NCI-H1105 treated with DMSO at 0.1 percent for 48 hours (cell line): ENCODE data around the gene IFT25.
"Not testable (repeated sequence)": the region's sequence is repeated elsewhere in the genome, so short reads cannot be mapped to it uniquely, and the experiment has no call there.

Source experiments
- DNase-seq: peaks from one replicate; lab custom pipeline; 2025; lab: John Stamatoyannopoulos, UW

Gene IFT25

DNA sequence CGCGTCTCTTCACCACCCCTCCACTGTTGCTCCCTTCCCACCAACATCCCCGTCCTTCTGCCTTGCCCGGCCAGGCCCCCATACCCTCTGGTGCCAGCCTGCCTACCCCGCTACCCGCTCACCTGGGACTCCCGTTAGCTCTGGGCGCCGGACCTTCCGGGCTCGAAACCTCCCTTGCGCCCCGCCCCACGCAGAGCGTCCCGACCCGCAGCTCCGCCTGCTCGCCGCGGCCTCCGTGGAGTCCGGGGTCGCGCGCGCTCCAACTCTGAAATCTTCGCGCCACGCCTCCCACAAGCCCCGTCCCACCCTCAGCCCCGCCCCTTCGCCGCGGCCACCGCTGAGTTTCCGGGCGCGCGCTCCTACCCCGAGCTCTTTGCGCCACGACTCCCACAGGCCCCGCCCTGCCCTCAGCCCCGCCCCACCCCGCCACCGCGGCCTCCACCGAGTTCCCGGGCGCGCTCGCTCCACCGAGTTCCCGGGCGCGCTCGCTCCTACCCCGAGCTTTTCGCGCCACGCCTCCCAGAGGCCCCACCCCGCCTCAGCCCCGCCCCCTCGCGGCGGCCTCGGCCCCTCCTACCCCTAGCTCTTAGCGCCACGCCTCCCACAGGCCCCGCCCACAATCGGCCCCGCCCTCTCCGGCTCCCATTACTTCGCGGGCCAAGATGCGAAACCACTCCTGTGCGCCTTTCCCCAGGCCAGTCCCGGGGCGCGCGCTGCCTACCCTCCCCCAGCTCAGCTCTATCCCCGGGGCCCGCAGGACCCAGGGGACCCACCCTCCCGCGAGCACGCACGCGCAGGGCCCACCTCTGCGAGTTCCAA, at the start of gene IFT25:
Gene IFT25 (minus strand): TSS at position 267 of the 819 bp plus-strand sequence. CDS start 5,617 bp downstream, outside the sequence.
- DNase-seq, result peak; percentile 98

DNA sequence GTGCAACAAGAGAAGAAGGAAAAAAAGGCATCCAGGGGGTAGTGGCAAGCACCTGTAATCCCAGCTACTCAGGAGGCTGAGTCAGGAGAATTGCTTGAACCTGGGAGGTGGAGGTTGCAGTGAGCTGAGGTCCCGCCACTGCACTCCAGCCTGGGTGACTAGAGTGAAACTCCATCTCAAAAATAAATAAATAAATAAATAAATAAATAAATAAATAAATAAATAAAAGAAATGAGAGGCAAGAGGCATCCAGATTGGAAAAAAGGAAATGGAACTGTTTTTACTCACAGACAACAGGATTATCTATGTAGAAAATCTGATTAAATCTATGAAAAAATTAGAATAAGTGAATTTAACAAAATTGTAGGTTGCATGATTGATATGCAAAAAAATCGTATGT, 49.0 kb upstream of the IFT25 start:
- not testable (repeated sequence) for DNase-seq

DNA sequence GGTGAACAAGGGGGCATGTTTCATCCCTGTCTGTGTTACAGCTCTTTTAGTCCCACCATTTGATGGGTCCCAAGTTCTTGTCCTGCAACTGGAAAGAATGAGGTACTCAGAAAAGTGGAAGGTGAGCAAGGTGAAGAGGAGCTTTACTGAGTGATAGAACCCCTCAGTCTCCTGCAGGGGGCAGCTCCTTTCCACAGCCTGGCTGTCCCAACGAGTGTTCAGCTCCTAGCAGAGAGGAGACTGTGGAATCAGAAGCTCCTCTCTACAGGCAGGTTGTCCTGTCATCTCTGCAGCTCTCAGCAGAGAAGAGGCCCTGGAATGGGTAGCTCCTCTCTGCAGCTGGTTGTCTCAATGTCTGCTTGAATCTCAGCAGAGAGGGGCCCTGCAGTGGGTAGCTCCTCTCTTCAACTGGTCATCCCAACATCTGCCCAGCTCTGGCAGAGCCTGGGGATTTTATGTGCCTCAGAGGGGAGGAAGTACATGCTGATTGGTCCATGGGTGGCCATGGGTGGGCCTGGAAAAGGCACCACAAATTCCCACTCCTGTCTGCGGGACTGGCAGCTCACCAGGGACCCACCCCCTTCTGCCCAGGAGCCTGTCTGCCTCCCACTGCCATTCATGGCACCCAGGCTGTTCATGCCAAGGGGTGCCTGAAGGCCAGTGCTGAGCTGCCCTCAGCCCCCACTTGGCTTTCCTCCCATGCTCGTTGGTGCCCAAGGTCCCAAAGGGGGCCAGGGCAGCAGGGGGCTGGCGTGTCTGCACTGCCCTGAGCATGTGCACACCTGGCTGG, 46.8 kb upstream of the IFT25 start:
- no peak for DNase-seq

DNA sequence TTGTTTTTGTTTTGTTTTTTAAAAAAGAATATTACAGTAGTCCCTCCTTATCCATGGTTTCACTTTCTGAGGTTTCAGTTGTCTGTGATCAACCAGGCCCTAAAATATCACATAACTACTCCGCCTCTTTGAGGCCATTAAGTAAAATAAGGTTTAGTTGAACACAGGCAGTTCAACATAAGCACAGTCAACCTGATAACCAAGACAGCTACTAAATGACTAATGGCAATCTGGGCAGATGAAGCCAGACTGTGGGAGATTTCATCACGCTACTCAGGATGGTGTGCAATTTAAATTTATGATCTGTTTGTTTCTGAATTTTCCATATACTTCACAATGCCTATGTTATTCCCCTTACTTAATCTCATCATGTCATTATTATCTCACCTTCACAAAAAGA, 42.4 kb upstream of the IFT25 start:
- no peak for DNase-seq

DNA sequence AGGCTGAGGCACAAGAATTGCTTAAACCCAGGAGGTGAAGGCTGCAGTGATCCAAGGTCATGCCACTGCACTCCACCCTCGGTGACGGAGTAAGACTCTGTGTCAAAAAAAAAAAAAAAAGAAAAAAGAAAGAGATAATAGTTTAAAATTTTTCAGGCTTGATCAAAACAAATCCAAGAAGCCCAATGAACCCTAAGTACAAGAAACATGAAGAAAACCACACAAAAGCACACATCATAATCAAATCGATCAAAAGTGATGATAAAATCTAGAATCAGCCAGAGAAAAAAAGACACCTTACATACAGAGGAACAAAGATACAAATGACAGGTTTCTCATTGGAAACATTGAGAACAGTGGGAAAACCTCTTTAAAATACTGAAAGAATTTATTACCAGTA, 41.0 kb upstream of the IFT25 start:
- DNase-seq, result no peak

DNA sequence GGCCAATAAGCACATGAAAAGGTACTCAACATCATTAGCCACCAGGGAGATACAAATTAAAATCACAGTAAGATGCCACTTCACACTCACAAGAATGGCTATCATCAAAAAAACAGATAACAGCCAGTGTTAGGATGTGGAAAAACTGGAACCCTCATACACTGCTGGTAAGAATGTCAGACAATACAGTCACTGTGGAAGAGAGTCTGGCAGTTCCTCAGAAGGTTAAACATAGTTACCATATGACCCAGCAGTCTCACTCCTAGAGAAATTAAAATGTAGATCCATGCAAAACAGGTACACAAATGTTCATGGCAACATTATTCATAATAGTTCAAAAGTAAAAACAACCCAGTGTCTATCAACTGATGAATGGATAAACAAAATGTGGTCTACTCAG, 39.2 kb upstream of the IFT25 start:
- no peak for DNase-seq

DNA sequence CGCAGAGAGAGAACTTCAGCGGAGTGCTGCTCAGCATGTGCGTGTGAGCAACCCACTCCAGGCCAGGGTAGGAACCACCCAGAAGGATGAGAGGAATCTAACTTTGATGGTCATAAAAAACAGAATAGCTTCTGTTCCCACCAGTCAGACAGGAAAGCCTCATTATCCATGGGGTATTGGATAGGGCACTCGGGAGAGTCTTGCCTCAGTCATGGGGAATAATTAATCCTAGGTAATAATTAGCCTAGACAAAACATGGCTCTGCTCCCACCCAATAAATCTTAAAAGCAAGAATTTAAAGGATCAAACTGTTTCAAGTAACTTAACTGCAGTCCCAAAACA, 37.2 kb upstream of the IFT25 start:
- DNase-seq, result no peak

DNA sequence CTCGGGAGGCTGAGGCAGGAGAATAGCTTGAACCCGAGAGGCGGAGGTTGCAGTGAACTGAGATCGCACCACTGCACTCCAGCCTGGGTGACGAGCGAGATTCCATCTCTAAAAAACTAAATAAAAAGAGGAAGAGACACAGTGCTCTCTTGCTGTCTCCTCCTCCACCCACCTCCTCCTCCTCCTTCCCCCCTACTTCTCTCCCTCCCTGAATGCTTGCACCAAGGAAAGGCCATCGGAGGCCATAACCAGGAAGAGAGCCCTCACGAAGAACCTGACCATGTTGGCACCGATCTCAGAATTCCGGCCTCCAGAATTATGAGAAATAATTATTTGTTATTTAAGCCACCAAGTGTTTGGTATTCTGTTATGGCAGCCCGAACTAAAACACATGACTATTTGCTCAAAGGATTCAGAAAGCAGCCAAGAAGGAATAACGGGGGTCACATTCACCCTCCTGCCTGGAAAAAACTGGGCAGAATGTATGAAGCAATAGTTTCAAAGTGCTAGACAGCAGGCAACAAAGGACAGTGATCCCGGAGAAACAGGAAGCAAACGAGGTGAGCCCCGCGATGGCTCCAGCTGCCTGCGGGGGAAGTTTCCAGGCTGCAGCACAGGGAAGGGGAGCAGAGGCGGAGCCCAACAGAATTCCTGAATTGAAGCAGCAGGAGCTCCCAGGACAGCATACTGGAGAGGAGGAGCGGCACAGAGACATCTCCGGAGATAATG, 36.7 kb upstream of the IFT25 start:
- DNase-seq, result no peak

DNA sequence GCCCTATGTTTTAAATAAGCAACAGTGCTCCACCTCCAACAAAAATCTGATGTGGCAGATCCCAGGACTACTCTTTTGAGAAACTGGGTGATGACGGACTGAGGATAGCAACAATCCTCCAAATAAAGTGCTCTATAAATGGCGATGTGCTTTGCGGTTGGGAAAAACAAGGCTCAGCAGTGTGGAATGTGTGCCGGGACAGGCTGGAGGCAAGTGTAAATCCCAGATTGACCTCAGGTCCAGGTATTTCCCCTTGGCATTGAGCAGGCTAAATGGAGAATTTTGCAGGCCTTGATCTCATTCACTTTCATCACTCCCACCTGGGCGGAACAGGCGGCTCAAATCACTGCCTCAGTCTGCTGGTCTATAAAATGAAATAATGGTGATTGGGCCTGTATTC, 35.7 kb upstream of the IFT25 start:
- no peak for DNase-seq

DNA sequence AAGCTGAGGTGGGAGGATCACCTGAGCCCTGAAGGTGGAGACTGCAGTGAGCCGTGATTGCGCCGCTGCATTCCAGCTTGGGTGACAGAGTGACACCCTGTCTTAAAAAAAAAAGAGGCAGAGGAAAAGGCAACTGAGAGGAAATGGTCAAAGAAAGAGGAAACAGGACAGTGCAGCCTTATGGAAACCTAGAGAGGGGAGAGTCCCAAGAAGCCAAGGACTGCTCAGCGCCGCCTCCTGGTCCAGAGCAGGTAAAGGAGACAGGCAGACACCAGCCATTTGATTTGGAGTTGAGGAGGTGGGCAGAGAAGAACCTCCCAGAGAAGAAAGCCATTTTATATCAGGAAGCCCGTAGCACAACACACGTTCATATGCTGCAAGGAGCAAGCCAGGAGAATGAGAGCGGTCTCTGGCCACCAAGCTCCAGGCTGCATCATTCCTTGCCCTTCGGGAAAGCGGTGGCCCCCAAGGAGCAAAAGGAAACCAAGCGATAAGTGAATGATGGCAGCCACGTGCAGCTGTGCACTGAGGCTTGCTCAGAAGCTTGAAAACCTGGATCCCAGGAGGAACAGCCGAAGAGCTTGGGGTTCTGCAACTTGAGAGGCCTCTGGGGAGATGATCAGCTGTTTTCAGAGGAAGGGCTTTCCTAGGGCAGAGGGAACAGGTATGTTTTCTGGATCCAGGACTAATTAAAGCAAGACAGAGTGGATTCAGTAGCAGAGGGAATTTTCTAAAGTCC, 34.4 kb upstream of the IFT25 start:
- no peak for DNase-seq

DNA sequence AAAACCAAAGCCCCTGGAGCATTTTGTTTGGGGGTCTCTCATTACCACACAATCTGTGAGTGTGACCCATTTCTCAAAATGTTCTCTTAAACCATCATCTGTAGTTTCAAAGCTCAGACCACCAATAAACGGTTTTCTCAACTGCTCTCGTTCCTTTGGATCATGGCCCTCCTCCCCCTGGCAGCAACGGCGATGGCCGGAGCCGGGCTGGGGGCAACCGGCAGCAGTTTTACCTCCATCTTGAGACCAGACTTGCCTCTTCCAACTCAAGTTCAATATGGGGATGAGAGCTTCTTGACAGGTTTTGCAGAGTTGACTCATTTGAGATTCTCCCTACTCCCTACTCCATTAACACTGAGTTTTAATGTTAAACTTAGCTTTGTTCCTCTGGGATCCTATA, 30.4 kb upstream of the IFT25 start:
- no peak for DNase-seq

DNA sequence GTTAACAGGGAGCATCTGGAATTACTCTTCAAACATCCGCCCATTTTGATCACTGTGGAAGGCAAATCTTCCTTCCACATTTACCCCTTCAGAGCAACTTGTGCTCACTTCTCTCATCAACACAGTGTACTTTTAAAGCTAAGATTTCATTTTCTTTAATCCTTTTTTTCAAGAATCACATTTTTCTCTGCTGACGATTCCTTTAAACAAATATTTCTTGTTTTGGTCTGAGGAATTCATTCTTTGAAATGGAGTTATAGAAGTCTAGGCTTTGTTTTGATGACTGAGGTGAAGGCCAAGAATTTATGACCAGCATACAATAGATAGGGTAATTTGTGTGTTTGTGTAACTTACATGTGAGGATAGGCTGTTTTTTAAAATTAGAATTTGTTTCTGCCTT, 26.2 kb upstream of the IFT25 start:
- DNase-seq, result no peak

DNA sequence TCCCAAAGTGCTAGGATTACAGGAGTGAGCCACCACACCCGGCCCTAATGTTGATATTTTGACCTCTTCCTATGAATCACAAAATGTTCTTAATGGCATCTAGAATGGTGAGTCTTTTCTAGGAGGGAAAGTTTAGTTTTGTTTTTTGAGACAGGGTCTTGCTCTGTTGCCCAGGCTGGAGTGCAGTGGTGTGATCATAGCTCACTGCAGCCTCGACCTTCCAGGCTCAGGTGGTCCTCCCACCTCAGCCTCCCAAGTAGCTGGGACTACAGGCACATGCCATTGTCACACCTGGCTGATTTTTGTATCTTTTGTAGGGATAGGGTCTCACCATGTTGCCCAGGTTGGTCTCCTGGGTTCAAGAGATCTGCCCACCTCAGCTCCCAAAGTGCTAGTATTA, 23.8 kb upstream of the IFT25 start:
- DNase-seq, result not testable (repeated sequence)

DNA sequence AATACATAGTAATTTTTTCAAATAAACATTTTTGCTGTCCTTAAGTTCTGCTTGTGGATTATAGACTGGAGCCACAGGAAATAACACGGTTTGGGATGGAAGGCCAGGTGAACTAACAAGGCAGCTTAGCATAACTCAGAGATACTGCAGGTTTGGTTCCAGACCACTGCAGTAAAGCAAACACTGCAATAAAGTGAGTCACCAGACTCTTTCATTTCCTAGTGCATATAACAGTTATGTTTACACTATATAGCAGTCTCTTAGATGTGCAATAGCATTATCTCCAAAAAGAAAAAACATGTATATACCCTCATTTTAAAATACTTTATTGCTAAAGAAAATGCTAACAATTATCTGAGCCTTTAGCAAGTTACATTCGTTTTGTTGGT, 22.6 kb upstream of the IFT25 start:
- no peak for DNase-seq

DNA sequence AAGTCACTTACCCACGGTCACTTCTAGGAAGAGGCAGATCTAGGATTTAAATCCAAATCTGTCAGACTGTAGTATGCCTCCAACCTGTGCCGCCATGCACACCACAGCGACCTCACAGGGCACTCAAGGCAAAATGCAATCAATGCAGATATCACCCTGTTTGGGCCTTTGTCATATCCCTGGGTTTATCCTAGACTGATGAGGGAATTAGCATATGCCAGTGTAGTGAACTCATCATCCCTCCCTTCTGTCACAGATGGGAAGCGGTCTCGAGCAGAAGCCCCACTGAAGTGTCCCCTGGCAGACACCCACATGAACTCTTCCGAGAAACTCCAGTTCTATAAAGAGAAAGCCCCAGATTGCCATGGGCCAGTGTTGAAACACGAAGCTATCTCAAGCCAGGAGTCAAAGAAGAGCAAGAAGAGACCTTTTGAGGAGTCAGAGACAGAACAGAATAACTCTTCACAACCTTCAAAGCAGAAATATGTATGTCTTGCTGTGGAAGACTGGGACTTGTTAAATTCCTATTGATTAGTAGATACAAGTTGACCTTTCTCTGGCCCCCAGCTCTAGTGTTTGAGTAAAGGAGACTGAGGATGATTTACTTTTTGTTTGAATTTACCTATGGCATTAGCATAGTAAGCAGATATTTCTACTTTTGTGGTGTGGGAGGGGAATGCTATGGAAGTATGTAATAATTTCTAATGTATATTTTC, 22.1 kb upstream of the IFT25 start:
- no peak for DNase-seq

DNA sequence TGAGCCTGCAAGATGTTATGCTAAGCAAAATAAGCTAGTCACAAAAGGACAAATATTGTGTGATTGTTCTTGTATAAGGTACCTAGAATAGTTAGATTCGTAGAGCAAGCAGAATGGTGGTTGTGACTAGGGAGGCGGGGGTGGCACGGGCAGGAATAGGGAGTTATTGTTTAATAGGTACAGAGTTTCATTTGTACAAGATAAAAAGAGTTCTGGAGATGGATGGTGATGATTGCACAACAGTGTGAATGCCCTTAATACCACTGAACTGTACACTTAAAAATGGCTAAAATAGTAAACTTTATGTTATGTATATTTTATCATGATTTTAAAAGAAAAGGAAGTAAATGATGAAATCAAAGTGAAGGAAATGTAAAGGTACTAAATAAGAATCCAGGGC, 21.3 kb upstream of the IFT25 start:
- no peak for DNase-seq

DNA sequence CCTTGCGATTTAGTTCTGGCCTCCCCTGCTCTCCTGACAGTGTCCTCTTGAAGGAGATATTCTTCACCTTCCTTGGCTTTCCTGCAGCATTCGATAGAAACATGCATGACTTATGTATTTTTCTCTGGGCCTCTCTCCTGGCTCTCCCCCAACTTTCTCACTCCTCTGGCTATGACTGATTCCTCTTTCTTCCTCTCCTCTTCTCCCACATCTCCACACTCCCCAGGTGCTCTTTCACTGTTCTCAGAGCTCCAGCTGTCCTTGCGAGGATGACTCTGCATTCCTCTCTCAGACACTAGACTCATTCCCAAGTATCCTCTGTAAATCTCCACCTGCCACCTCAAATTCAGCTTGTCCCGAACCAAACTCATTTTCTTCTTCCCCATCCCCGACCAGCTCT, 18.6 kb upstream of the IFT25 start:
- no peak for DNase-seq

DNA sequence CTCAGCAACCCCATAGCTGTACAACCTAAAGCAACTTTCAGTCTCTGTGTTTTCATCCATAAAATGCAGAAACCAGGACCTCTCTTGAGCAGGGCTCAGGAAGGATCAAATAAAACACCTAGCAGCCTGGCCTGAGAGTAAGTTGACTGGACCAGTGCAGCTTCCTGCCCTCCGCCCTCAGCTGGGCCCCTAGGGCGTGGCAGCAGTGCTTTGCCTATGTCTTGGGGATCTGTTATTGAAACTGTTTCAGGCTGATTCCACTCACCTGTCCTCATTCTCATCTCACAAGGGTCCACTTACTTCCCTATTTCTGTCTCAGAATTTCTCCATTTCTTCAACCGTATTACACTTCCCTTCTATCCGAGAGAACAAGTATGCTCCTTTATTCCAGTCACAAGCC, 18.0 kb upstream of the IFT25 start:
- no peak for DNase-seq

DNA sequence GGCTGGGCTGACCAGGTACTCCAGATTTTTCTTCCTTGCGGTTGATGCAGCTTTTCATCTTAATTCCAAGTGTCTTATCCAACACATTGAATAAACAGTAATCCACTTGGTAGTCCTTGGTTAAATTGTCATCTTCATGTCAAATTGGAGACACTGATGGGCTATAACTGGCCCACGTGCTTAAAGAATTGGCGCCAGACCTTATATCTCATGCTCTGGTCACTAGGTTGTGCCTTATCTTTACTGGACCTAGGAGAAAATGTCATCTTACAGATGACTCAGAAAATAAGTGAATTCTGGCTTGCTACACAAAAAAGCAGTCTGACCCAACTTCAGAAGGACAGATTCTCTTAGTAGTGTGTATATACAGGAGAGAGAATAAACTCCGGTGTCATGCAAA, 16.9 kb upstream of the IFT25 start:
- no peak for DNase-seq

DNA sequence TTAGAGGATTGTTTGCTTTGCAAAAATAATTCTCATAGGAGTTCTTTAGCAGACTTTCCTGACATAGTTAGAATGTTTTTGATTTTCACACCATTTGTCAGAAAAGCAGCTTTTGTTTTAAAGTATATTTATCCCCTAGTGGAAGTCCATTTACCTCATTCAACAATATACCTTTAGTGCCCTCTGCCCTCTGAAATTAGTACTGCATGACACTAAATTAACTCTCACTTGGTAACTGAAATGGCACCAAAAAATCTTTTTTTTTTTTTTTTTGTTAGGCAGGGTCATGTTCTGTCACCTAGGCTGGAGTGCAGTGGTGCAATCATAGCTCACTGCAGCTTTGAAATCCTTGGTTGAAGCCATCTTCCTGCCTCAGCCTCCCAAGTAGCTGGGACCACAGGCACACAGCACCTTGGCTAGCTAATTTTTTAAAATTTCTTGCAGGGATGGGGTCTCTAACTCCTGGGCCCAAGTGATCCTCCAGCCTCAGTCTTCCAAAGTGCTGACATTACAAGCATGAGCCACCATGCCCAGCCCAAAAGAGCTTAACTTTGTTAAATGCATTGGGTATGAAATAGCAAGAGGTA, 14.3 kb upstream of the IFT25 start:
- DNase-seq, result peak; percentile 33

DNA sequence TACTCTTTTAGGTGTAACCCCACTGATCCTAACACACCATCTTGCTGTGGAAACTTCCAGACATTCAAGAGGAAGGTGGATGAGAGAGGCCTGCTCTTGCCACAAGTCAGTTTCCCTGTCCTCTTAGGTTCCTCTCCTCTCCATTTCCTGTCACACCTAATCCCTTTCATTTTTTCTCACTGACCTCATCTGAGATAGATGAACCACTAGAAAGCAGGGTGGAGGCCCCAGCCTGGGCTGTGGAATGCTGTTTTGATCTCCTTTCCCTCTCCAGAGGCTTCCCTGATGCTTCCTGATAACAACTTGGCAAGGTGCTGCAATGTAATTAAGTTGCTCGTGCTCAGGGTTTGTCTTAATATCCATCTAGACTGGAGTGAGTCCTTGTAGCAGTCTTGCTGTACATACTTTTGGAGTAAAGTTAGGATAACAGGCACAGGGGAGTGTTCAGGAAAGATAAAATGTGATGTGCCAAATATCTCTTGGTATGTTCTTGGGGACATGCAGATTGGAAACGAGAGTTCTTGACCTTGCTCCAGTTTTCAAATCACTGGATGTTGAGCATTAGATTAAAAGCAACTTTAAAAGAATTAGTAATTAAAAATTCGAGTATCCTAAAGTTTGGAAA, 11.8 kb upstream of the IFT25 start:
- DNase-seq, result no peak
